Transverse colon (tissue), 4 donors: ENCODE data around the gene BMS1.
"Not testable (repeated sequence)": the region's sequence is repeated elsewhere in the genome, so short reads cannot be mapped to it uniquely, and the experiment has no call there.

ENCODE experiments used
- EP300 ChIP-seq: sonication (generic); formaldehyde crosslinking; IDR thresholded peaks from one replicate; pipeline ENCODE4 v1.6.1; 2017; ENCODE audit warnings: antibody characterized with exemption, low read depth
- POLR2A ChIP-seq: fragments of 450-650 bp; IDR thresholded peaks from one replicate; pipeline ENCODE4 v1.6.1; 2016; ENCODE audit warnings: antibody characterized with exemption, mild to moderate bottlenecking, moderate library complexity
- POLR2AphosphoS5 ChIP-seq, 3 donors: sonication (generic); formaldehyde crosslinking; IDR thresholded peaks; one replicate each; pipeline ENCODE4 v1.6.1; 2016; ENCODE audit warnings: antibody characterized with exemption in 3 of 3
- TF ChIP-seq, protein P1 (sequence below), 5 experiments: fragments of 200-600 bp in 3 of 5; fragments of 450-650 bp in 2 of 5; sonication (generic) in 3 of 5; IDR thresholded peaks; 1 replicate in 2 of 5; 2 replicates in 3 of 5; pipeline ENCODE4 v1.5.1; 2016 to 2017; ENCODE audit warnings: antibody characterized with exemption in 5 of 5, inconsistent platforms in 3 of 5, mild to moderate bottlenecking in 2 of 5, moderate library complexity in 1 of 5

GRCh38 chr10:42813989-42814687 lies 31.5 kb downstream of the BMS1 start:
- TF ChIP-seq, protein P1, sequence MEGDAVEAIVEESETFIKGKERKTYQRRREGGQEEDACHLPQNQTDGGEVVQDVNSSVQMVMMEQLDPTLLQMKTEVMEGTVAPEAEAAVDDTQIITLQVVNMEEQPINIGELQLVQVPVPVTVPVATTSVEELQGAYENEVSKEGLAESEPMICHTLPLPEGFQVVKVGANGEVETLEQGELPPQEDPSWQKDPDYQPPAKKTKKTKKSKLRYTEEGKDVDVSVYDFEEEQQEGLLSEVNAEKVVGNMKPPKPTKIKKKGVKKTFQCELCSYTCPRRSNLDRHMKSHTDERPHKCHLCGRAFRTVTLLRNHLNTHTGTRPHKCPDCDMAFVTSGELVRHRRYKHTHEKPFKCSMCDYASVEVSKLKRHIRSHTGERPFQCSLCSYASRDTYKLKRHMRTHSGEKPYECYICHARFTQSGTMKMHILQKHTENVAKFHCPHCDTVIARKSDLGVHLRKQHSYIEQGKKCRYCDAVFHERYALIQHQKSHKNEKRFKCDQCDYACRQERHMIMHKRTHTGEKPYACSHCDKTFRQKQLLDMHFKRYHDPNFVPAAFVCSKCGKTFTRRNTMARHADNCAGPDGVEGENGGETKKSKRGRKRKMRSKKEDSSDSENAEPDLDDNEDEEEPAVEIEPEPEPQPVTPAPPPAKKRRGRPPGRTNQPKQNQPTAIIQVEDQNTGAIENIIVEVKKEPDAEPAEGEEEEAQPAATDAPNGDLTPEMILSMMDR (IDR thresholded peaks at IDR 0.05) = not testable (repeated sequence)
- not testable (repeated sequence) for TF ChIP-seq EP300; POLR2AphosphoS5 (IDR thresholded peaks at IDR 0.05); POLR2A
